Left lung (tissue), 10 donors: ENCODE results near the gene MGMT. TPM values are rescaled to one million over a fixed set of nuclear protein-coding genes. Genes with fewer than 3 reads are reported as not detected.

Experiments used
- ATAC-seq: fragments of 200-7000 bp; cut with Tn5 transposase; one replicate; pipeline ENCODE4 v1.9.1; 2020; ENCODE audit warnings: moderate library complexity
- DNase-seq, 4 donors: peaks; one replicate each; pipeline ENCODE4 v3.0.0-alpha.2; 2013 to 2020
- H3K27ac ChIP-seq, 2 donors: fragments of 200-600 bp; sonication (generic) in 1 of 2; one replicate each; pipeline versions ENCODE4 v1.5.0 to v1.8.0; 2020 to 2021
- H3K27me3 ChIP-seq, 2 donors: fragments of 200-600 bp; sonication (generic) in 1 of 2; one replicate each; pipeline versions ENCODE4 v1.5.0 to v1.8.0; 2020 to 2021
- H3K36me3 ChIP-seq, 2 donors: fragments of 200-600 bp; sonication (generic) in 1 of 2; one replicate each; pipeline versions ENCODE4 v1.5.0 to v1.8.0; 2020 to 2021
- H3K4me1 ChIP-seq, 2 donors: fragments of 200-600 bp; one replicate each; pipeline ENCODE4 v1.8.0; 2021
- H3K4me3 ChIP-seq, 2 donors: fragments of 200-600 bp; sonication (generic) in 1 of 2; one replicate each; pipeline versions ENCODE4 v1.5.0 to v1.8.0; 2020 to 2021; ENCODE audit warnings: mild to moderate bottlenecking in 1 of 2
- H3K9me3 ChIP-seq, 2 donors: fragments of 200-600 bp; sonication (generic) in 1 of 2; one replicate each; pipeline versions ENCODE4 v1.5.0 to v1.8.0; 2020 to 2021
- CTCF ChIP-seq, 2 donors: fragments of 200-600 bp; sonication (generic) in 1 of 2; IDR thresholded peaks; one replicate each; pipeline versions ENCODE4 v1.5.0 to v1.8.0; 2021; ENCODE audit warnings: antibody characterized with exemption in 2 of 2
- intact Hi-C, 2 donors: fragments of 100-400 bp; cut with DNase I; formaldehyde crosslinking; loops; one replicate each; pipeline versions ENCODE4 v1.11.2 to v1.14.2; 2022
- polyA plus RNA-seq, 6 donors: library from polyadenylated mRNA; unstranded; fragments of 120-200 nt; gene quantifications; one replicate each; pipeline ENCODE4 v1.2.1, GENCODE V29; 2013; ENCODE audit not compliant: insufficient read length in 6 of 6
- total RNA-seq, 2 donors: library from RNA; stranded (reverse); fragmentation: NEBNext Ultra II Directional; extraction: Animal tissue kit (Norgen Biotek cat#: 25700); gene quantifications; one replicate each; pipeline ENCODE4 v1.2.1, GENCODE V29; 2021
- donor health status: DM: no; HTN: yes; CAD: no.
- donor health status: DM: no; HTN: no; CAD: no.

Gene MGMT
- total and polyA plus RNA-seq, 8 donors = 13.1 to 25.5 (median 17.0) TPM

DNA sequence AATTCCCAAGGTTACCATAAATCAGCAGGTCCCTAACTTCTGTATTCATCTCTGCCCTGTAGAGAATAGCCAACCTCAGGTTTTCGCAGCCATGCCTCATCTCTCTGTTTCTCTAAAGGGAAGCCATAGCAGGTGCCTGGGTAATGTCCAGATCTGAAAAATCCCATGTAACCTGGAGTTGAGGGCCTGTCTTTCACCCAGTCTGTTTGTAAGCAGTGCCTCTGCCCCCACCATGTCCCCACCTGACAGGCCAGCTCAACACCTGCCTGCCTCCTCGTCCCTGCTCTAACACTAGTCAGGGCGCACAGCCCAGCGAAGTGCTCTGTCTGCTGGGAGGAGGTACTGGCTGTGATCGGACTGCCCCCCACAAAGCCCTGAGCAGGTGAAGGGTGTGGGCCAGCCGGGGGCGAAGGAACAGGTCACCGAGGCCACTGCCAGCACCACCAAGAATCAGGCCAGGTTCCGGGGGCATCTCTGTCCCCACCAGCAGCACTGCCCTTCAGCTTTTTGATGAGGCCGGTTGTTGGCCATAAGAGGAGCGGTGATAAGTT is 210.4 kb downstream of the MGMT start:
- ATAC-seq (no peak), DNase-seq (no peak)
- intact Hi-C loops = no loop called here
- H3K27ac ChIP-seq = no peak overlapping the region
- H3K9me3 ChIP-seq = no peaks in the 10 kb centered on the region
- H3K36me3 ChIP-seq = no peaks in the 10 kb centered on the region
- H3K27me3 ChIP-seq = no peaks in the 10 kb centered on the region
- H3K4me1 ChIP-seq = no peaks in the 10 kb centered on the region
- H3K4me3 ChIP-seq = no peak overlapping the region
- no peak for TF ChIP-seq CTCF (IDR thresholded peaks at IDR 0.05)

DNA sequence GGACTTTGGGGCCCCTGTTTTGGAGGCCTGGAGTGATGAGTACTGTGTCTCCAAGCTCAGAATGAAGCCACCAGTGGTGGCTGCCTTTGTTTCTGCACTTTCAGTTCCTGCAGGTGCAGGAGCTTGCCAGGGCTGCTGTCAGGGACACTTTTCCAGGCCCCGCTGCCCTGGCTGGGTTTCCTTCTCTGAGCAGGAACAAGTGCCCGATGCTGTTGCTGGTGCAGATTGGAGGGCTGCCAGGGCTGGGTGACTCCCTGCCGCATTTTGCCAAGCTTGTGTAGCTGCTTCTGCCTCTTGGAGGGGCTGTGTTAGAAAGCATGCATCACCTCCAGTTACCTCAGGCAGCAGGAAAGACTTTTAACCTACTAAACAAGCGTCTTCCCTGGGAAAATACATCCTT is 211.1 kb downstream of the MGMT start:
- no peaks in the 10 kb centered on the region for H3K27me3 ChIP-seq
- H3K4me3 ChIP-seq = no peak overlapping the region
- intact Hi-C loops = no loop called here
- DNase-seq (no peak), ATAC-seq (no peak)
- no peaks in the 10 kb centered on the region for H3K36me3 ChIP-seq
- no peaks in the 10 kb centered on the region for H3K9me3 ChIP-seq
- no peak overlapping the region for H3K27ac ChIP-seq
- no peaks in the 10 kb centered on the region for H3K4me1 ChIP-seq
- no peak for TF ChIP-seq CTCF (IDR thresholded peaks at IDR 0.05)

DNA sequence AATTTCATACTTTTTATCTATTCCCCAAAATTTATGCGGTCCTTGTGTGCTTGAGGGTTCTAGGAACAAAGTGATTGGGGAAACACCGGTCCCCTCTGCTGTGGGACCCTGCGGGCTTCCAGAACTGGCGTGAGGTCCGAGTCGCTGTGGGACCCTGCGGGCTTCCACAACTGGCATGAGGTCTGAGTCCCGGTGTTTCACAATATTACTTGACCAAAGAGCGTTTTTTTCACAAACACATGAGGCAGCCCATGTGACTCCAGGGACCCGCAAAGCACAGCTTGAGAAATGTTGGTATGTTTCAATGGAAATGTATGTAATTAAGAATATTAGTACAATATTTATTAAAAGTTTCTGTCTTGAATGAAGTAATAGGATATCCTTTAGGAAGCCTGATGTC is 212.2 kb downstream of the MGMT start:
- ATAC-seq = no peak
- no peak for DNase-seq
- TF ChIP-seq CTCF (IDR thresholded peaks at IDR 0.05) = no peak

GRCh38 chr10:129680661-129681344 is 213.8 kb downstream of the MGMT start:
- intact Hi-C loops = no loop called here
- TF ChIP-seq CTCF (IDR thresholded peaks at IDR 0.05) = no peak
- no peaks in the 10 kb centered on the region for H3K4me1 ChIP-seq
- no peaks in the 10 kb centered on the region for H3K9me3 ChIP-seq
- H3K27me3 ChIP-seq = no peaks in the 10 kb centered on the region
- no peak overlapping the region for H3K4me3 ChIP-seq
- ATAC-seq (no peak), DNase-seq (no peak)
- H3K27ac ChIP-seq = no peak overlapping the region
- H3K36me3 ChIP-seq = no peaks in the 10 kb centered on the region

More for the DNA sequence above, 212.2 kb downstream of the MGMT start:
- intact Hi-C loops = no loop called here
- Histone ChIP-seq H3K27ac (no peak overlapping the region), H3K4me3 (no peak overlapping the region), H3K27me3 (no peaks in the 10 kb centered on the region), H3K4me1 (no peaks in the 10 kb centered on the region), H3K9me3 (no peaks in the 10 kb centered on the region), H3K36me3 (no peaks in the 10 kb centered on the region)

DNA sequence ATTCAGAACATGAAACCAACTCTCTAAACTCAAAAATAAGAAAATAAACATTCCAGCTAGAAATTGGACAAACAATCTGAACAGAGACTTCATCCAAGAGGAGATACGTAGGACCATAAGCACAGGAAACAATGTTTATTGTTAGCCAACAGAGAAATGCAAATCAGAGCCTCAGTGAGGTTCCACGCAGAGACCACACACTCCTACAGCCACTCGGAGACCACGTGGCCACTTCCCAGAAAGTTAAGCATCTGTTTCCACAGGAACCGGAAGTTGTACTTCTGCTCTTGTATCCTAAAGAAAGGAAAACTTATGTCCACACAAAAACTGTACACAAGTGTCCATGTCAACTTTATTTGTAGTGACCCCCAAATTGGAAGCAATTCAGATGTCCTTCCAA is 214.8 kb downstream of the MGMT start:
- intact Hi-C loops = no loop called here
- DNase-seq (no peak), ATAC-seq (no peak)
- Histone ChIP-seq H3K27ac (no peak overlapping the region), H3K27me3 (no peaks in the 10 kb centered on the region), H3K4me1 (no peaks in the 10 kb centered on the region), H3K9me3 (no peaks in the 10 kb centered on the region), H3K36me3 (no peaks in the 10 kb centered on the region), H3K4me3 (no peak overlapping the region)
- no peak for TF ChIP-seq CTCF (IDR thresholded peaks at IDR 0.05)
